GDM1 (cell line): ENCODE measurements around the gene MLLT3.
"Not testable (repeated sequence)": the region's sequence is repeated elsewhere in the genome, so short reads cannot be mapped to it uniquely, and the experiment has no call there.

Experiments
- DNase-seq: peaks from one replicate; lab custom pipeline; 2025; lab: John Stamatoyannopoulos, UW

The MLLT3 gene

GRCh38 chr9:20594608-20595007, 27.7 kb downstream of the MLLT3 start:
- DNase-seq = no peak

- DNase-seq = no peak
Observed at GRCh38 chr9:20593537-20593936, 28.8 kb downstream of the MLLT3 start.

DNA sequence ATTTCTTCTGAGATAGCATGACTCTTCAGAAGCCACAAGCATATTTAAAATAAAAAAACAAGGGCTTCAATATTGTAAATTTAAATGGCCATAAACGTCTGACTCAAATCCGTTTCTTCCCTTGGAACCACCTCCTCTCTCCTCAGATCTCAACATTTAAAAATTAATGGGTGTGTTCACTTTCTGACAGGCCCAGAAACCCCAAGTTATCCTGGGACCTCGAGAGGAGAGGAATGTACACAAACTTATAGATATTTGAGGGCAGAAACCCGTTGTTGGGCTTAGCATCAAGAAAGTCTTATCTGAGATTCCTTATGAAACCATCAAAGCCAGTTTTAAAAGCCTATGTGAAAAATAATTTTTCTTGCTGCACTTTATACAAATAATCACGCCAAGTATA, 29.2 kb downstream of the MLLT3 start:
- no peak for DNase-seq

GRCh38 chr9:20592673-20593072, 29.6 kb downstream of the MLLT3 start:
- no peak for DNase-seq

DNA sequence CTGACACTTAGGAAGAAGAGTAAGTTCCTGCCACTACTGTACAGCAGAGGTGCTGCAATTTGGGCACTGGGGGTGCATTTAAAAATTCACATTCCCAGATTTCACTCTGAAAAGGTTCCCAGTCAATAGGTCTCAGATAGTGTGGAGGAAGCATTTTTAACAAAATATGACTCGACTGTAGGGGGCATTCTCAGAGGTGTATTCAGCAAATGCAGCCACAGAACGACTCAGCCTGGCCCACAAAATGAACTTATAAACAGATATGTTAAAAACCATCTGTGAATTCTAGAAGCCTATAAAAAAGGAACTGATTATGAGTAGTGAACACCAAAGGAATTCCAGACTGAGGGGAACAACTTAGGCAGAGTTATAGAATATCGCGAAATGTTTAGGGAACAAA, 31.1 kb downstream of the MLLT3 start:
- DNase-seq = no peak

DNA sequence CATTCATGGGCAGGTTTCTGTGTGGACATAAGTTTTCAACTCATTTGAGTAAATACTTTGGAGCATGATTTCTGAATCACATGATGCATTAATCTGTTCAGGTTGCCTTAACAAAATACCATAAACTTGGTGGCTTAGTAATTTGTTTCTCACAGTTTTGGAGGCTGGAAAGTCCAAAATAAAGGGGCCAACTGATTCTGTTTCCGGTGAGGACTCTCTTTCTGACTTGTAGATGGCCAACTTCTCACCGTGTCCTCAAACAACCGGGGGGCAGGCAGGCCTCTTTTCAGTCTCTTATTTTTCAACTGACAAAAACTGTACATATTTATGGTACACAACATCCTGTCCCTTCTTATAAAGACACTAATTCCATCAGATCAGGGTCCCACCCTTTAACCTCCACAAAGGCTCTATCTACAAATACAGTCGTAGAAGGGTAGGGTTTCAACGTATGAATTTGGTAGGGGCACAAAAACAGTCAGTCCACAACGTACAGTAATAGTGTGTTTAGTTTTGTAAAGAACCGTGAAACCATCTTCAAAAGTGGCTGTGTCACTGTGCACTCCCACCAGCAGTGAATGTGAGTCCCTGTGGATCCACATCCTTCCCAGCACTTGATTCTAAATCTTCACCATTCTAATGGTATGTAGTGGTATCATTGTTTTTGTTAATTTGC, 37.2 kb downstream of the MLLT3 start:
- no peak for DNase-seq

DNA sequence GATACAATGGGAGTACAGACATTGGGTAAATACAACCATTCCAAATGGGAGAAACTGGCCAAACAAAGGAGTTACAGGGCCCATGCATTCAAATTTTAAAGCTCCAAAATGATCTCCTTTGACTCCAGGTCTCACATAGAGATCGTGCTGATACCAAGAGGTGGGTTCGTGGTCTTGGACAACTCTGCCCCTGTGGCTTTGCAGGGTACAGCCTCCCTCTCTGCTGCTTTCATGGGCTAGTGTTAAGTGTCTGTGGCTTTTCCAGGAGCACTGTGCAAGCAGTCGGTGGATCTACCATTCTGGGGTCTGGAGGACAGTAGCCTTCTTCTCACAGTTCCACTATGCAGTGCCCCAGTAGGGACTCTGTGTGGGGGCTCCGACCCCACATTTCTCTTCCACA, 39.2 kb downstream of the MLLT3 start:
- not testable (repeated sequence) for DNase-seq

DNA sequence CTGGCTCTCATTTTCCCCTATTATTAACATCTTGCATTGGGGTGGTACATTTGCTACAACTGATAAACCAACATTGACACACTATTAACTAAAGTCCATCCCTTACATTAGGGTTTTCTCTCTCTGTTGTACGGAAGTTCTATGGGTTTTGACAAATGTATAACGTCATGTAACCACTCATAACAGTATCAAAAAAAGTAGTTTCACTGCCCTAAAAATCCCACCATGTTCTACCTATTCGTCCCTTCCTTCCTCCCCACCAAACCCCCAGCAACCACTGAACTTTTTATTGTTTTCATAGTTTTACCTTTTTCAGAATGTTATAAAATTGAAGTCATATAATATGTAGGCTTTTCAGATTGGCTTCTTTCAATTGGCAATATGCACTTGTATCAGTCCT, 40.1 kb downstream of the MLLT3 start:
- DNase-seq = no peak

DNA sequence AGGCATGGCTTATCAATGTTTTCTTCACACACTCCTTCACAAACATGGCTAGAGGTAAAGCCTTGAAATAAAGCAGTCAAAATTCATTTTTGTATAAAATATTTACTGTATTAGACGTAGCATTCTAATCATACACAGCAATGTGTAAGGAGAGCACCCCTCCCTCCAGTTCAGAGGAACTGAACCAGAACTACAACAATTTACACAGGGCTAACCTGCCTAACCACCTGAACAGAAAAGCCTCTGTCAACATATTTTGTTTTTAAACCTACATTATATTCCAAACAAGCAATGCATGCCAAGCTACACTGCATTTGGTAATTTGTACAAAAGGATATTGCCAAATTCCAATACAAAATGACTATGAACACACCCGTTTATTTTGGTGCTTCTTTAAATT, 41.6 kb downstream of the MLLT3 start:
- DNase-seq = no peak

DNA sequence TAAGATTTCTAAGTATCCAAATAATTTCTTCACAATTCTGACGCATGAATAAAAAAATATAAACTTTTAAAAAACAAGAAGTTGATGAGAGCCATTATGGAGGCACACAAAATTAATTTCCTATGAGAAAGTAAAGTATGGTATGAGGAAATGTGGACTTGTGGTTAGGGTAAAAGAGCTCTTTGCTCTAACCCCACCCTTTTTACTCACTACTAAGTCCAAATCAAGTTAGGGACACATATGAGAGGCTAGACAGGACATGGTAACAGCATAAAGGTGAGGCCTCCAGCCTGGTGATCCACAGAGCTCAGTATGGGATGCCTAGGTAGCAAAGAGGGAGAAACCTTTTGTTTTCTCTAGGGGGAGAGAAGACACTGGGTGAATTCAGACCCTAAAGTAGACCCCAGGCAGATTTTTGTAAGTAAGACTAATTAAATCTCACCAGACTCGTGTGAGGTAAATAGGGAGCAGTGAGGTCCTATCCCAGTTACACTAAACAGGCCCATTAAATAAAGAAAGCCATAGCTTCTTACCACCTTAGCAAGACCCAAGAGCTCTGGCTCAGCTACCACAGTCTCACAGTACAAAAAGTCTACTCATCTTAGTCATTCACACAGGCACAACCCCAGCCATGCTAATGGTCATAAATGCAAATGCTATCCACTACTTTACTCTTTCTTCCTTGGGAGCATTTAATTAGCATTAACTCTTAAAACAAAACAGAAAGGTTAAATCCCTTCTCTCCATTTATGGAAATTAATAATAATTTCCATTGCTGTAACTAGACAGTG, 42.6 kb downstream of the MLLT3 start:
- no peak for DNase-seq

GRCh38 chr9:20573023-20573422, 49.3 kb downstream of the MLLT3 start:
- DNase-seq = no peak

DNA sequence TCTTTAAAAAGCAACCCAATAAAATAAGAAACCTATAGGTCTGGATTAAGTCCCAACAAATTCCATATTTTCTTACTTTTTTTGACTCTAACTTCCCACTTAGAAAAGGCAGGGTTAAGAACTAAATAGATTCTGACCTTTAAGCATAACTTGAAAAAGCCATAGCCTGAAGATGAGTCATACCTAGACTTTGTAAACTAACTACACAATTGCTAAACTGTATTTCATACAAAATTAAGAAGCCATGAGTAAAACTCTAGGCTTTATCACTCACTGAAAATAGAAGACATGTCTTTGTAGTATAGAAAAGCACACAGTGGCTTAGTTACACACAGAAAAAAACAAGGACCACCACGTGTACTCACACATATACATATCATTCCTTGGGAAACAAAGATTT, 51.5 kb downstream of the MLLT3 start:
- DNase-seq = no peak

DNA sequence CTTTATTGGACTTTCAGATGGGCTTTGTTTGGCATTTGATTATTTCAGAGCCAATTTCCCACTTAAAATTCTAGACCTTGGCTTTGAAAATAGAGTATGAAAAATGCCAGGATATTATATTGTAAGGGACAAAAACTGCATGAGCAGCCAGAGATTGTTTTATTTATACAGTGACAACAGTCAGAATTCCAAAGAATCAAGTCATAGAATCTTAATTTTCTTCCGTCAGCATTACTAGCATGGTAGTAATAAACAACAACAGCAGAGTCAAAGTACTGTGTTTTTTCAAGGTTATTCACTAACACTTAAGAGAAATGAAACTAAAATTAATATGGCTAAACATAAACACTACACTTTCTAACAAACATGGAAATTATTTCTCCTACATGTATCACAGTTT, 52.2 kb downstream of the MLLT3 start:
- DNase-seq = no peak

DNA sequence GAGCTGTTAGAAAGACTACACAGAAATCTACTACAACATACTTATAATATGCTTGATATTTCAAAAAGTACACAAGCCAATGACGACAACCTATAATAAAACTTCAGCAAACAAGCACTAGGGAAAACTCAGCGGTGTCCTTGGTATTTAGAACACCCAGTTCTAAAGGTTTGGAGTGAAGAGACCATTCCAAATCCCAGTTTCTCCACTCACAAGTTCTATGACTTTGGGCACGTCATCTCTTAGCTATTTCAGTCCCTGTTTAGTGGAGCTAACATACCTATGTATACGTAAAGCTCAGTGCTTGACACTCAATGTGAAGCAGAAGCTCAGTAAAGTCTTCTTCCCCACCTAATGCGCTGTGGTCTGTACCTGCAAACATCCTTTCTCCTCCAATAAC, 52.8 kb downstream of the MLLT3 start:
- DNase-seq = no peak

- no peak for DNase-seq
Observed at GRCh38 chr9:20568400-20568799, 53.9 kb downstream of the MLLT3 start.

- DNase-seq = no peak
Observed at GRCh38 chr9:20566401-20566800, 55.9 kb downstream of the MLLT3 start.

GRCh38 chr9:20564650-20565049, 57.6 kb downstream of the MLLT3 start:
- no peak for DNase-seq

DNA sequence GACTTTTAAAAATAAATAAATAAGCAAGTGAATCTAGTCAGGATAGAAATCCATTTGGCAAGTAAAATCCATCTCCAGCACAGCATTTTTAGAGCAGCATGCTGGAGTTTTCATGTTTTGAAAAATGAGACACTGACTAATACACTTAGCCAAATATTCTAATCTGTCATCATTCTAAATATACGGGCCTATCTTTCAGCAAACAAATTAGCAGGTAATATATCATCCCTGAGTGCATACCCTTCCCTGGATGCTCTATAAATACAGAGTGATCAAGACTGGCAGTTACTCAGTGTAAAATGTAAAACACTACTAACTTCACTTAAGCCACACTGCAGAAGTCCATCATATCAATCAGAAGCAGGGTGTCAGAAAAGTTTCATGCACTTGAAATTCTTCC, 58.4 kb downstream of the MLLT3 start:
- no peak for DNase-seq

GRCh38 chr9:20562051-20562450, 60.2 kb downstream of the MLLT3 start:
- no peak for DNase-seq

DNA sequence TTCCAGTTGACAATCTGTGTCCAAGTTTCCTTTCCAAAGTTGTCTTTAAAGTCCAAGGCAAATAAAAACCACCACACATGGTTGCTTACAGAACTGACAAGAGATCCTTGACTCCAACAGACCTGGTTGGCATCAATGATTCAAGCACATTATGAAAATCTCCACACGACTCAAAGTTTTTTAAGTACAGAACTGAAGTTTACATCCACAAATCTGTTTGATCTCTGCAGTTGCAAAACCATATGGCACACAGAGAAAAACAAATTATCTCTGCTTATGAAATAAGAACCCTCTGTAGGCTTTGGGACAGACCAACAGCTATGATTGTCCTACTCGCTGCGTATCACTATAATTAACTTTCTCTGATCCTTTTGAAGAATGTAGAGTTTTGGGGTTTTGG, 60.8 kb downstream of the MLLT3 start:
- no peak for DNase-seq

DNA sequence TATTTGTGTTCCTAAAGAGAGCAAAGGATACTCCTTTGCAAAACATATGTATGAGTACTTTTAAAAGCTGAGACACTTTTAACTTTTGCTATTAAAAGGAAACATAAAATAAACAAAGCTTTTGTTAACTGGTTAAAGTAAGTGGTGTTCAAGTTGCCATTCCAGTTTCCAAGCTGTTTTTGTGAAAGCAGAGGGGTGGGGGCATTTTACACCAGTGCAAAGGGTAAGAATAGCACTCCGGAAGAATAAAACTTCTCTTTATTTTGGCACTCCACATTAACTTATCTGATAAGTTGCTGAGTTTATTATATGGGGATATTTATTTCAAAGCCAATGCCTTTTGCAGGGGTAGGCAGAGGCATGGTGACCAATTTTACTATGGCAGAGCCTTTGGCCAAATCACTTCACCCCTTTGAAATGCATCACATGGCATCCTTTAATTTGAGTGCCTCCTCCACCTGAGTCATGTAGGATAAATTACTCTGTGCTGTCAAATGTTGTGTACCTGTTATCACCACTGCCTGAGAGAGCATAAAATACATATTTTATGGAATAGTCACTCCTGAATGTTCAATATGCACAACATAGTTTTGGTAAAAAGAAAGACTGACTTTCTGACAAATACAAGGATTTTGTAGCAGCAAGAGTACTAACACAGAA, 62.9 kb downstream of the MLLT3 start:
- DNase-seq = no peak

- no peak for DNase-seq
Observed at GRCh38 chr9:20558566-20559016, 63.7 kb downstream of the MLLT3 start.

DNA sequence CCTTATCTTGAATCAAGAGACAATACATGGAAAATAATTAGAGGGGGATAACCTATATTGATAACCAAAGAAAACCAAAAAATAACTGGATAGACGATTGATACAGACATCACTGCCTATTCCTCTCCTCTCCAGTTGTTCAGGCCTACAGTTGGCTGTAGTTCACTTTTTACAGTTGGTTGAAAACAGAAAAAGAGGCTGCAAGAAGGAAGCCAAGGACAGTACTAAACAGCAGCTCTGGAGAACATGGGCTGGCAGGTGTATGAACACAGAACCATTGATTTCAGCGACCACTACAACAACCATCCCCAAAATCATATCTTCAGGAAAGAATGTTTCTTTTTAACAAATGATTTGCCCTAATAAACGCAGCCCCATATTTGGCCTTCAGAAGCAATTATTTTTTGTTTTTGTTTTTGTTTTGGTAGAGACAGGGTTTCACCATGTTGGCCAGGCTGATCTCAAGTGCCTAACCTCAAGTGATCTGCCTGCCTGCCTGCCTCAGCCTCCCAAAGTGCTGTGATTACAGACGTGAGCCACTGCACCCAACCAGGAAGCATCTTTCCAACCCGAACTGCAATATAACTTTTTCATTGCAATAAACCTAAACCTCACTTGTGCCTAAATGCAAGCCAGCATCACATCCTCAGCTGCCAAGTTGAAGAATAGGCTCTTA, 64.3 kb downstream of the MLLT3 start:
- DNase-seq = no peak
